Measurements from ENCODE around the gene ASB18. TPM values are rescaled to one million over a fixed set of nuclear protein-coding genes. Genes with fewer than 3 reads are reported as not detected.

The ASB18 gene
- total and polyA plus RNA-seq, 8 donors: 0.05 to 0.07 (median 0.06) TPM; not detected in 5

DNA sequence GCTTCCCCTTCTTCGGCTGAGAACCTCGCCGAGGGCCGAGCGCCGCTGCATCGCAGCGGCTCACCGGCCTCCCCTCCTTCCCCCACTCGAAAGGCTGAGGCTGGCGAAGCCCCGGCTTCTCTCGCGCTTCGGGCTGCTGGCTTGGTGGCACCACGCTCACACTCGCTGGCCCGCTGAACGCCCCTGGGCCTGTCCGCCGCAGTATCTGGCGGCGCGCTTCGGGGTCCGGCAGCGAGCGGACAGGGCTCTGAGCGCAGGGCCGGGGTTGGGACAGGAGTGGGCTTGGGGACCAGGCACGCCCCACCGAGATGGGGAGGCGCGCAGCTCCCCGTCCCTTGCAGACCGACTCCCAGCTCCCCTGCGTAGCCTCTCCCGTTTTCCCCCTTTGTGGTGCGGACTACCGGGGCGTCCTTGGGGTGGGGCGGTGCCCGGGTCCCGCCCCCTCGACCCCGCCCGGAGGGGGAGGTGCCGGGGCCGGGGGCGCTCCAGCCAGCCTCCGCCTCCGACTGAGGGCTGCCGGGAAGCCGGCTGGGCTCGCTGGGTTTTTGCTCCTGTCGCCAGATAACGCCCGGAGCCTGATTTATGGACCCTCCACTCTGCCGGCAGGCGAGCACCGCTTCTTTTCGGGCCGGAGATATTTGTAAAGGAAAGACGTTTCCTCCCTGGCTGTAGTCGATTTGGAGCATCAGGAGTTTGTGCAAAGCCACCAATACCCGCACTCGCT lies 99.8 kb downstream of the ASB18 start:
- peak; percentile 20 for ATAC-seq

DNA sequence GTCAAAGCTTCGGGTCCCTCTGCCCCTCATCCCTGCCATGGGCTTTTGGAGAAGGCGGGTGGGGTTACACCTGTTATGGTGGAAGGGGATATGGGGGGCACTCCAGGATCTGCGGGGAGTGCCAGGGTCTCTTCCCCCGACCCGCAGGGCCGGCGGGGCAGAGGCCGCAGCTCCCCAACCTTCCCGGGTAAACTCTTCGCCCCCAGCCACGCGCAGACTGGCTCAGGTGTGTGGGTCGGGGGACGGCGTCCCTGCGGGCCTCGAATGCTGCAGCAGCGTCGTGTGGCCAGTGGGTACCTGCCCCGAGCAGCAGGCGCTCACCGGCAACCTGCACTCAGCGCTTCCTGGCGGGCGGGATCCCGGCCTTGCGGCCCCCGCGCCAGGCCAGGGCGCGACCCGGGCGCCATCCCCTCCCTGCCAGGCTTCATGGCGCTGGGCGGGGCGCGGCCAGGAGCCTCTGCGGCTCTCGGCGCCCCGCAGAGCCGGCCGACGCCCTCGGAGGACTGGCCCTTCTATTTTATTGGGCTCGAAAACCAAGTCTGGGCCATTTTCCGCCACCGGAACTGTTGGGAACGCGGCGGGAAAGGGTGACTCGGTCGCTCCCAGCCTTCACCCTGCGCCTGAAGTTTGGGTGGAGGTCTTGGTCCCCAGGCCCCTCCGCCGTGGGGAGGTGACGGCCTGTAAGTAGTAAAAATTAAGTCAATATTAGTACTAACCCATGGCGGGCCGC lies 100.6 kb downstream of the ASB18 start:
- no peaks in the 10 kb centered on the region for H3K9me3 ChIP-seq
- DNase-seq (no peak), ATAC-seq (no peak)
- H3K36me3 ChIP-seq: no peaks in the 10 kb centered on the region
- H3K4me3 ChIP-seq: peak overlapping the region in 1 of 2 donors; percentile 4
- TF ChIP-seq, protein P1, sequence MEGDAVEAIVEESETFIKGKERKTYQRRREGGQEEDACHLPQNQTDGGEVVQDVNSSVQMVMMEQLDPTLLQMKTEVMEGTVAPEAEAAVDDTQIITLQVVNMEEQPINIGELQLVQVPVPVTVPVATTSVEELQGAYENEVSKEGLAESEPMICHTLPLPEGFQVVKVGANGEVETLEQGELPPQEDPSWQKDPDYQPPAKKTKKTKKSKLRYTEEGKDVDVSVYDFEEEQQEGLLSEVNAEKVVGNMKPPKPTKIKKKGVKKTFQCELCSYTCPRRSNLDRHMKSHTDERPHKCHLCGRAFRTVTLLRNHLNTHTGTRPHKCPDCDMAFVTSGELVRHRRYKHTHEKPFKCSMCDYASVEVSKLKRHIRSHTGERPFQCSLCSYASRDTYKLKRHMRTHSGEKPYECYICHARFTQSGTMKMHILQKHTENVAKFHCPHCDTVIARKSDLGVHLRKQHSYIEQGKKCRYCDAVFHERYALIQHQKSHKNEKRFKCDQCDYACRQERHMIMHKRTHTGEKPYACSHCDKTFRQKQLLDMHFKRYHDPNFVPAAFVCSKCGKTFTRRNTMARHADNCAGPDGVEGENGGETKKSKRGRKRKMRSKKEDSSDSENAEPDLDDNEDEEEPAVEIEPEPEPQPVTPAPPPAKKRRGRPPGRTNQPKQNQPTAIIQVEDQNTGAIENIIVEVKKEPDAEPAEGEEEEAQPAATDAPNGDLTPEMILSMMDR (IDR thresholded peaks at IDR 0.05): no peak
- H3K27me3 ChIP-seq: peaks cover 96 to 100% of the 10 kb centered on the region in 2 donors
- no peak overlapping the region for H3K27ac ChIP-seq
- peaks cover 16 to 41% of the 10 kb centered on the region in 2 donors for H3K4me1 ChIP-seq
- intact Hi-C loops (cut with DNase I): no loop called here

More for the DNA sequence above, 99.8 kb downstream of the ASB18 start:
- Histone ChIP-seq H3K36me3 (no peaks in the 10 kb centered on the region), H3K4me3 (peak overlapping the region in 1 of 2 donors; percentile 4), H3K4me1 (peaks cover 16 to 43% of the 10 kb centered on the region in 2 donors), H3K27ac (no peak overlapping the region), H3K27me3 (peaks cover 96 to 100% of the 10 kb centered on the region in 2 donors), H3K9me3 (no peaks in the 10 kb centered on the region)
- intact Hi-C loops (cut with DNase I): no loop called here
- TF ChIP-seq, protein P1 (IDR thresholded peaks at IDR 0.05): no peak
- DNase-seq: no peak

DNA sequence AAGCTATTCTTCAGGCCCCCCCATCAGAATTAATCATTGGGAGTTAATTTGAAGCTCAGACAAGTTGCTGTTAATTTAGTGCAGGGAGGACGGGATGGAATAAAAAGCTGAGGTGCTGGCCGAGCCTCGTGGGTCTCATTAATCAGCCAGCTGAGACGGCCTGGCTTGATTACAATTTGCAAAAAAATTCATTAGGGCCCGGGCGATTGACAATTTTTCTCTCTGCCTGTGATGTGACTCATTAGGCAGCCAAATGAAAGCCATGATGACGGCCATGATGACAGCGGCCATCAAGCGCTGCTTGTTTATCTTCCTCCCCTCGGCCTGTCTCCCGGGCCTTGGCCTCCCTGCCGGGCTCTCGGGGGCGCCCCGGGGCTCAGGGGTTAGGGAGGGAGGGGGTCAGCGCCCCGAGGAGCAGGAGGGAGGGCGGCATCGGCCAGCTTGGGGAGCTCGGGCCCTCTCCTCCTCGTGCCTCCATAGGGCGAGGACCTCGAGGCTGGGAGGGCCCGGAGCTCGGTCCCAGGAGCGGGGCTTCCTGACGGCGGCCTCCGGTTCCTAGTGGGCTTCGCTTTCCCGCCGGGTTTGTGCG lies 101.2 kb downstream of the ASB18 start:
- H3K9me3 ChIP-seq: no peaks in the 10 kb centered on the region
- peaks cover 92 to 100% of the 10 kb centered on the region in 2 donors for H3K27me3 ChIP-seq
- DNase-seq: no peak
- intact Hi-C loops (cut with DNase I): no loop called here
- TF ChIP-seq, protein P1 (IDR thresholded peaks at IDR 0.05): no peak
- H3K36me3 ChIP-seq: no peaks in the 10 kb centered on the region
- ATAC-seq: no peak
- no peak overlapping the region for H3K4me3 ChIP-seq
- H3K4me1 ChIP-seq: peaks cover 13 to 35% of the 10 kb centered on the region in 2 donors
- H3K27ac ChIP-seq: no peak overlapping the region

DNA sequence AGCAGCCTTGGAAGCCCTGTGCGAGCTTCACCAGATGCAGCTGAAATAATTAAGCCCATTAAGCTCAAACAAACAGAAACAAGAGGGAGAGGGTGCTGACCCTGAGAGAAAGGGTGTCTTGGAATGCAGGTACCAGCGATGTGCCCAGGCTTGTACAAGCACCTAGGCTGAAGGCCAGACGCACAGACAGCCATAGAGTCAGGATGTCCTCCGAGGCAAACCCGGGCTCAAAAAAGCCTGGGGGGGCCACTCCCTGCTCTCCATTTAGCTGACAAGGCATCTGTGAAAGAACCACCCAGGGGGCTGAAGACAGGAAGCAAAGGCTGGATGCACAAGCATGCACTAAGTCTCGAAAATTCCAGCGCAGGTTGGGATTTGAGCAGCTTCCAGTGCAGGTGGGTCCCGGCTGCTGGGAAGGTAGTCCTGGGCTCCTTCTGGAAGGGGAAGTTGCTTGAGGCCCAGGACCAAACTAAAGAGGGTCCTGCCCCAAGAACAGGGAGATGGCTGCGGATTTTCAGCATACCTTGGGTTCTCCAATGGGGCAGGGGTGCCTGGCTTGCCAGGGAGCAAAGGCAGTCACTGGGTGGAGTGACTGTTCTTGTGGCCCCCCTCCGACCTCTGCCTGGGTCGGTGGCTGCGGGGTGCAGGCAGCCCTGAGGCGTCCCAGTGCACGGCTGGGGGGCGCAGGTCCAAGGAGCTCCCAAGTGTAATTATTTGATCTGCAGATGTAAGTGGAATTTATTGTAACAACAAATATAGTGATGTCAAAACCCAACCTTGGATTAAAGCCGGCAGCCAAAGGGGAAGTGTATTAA lies 102.0 kb downstream of the ASB18 start:
- Histone ChIP-seq H3K9me3 (no peaks in the 10 kb centered on the region), H3K27ac (no peak overlapping the region), H3K4me1 (peaks cover 13 to 27% of the 10 kb centered on the region in 2 donors), H3K27me3 (peaks cover 84 to 100% of the 10 kb centered on the region in 2 donors), H3K36me3 (no peaks in the 10 kb centered on the region), H3K4me3 (no peak overlapping the region)
- intact Hi-C loops (cut with DNase I): no loop called here
- DNase-seq: no peak
- no peak for ATAC-seq
- TF ChIP-seq, protein P1 (IDR thresholded peaks at IDR 0.05): no peak
